IMR-90 (cell line): ENCODE results near the gene SLC17A3. TPM values are rescaled to one million over a fixed set of nuclear protein-coding genes. Genes with fewer than 3 reads are reported as not detected.

Experiments
- ATAC-seq: fragments of 200-7000 bp; cut with Tn5 transposase; 2 replicates; pipeline ENCODE4 v1.9.1; 2020; ENCODE audit warnings: low read depth, mild to moderate bottlenecking, moderate library complexity
- BruUV-seq: library from RNA; stranded (reverse); fragments of 400-500 nt; replicated peaks from 2 replicates; lab custom pipeline; 2021; lab: Mats Ljungman, UMichigan
- CTCF ChIA-PET: fragments of 300-600 bp; formaldehyde crosslinking; extraction: SDS; loops from one replicate; lab custom pipeline; 2021; ENCODE audit warnings: antibody characterized with exemption; lab: Yijun Ruan, JAX
- POLR2A ChIA-PET: fragments of 300-600 bp; sonication (Branson Sonifier 250); formaldehyde crosslinking; loops from one replicate; lab custom pipeline; 2022; ENCODE audit warnings: antibody characterized with exemption; ENCODE audit not compliant: unreplicated experiment; lab: Charles Lee
- DNase-seq: peaks from one replicate; pipeline ENCODE4 v3.0.0; 2013
- H2AFZ ChIP-seq: replicated peaks from 2 replicates; pipeline ENCODE3; 2013; ENCODE audit warnings: low read length, mild to moderate bottlenecking; ENCODE audit not compliant: poor library complexity
- H2AK5ac ChIP-seq: 2 replicates; pipeline ENCODE4 v1.6.1; 2013; ENCODE audit warnings: low read depth, low read length, inconsistent platforms
- H2AK9ac ChIP-seq: replicated peaks from 2 replicates; pipeline ENCODE3; 2013; ENCODE audit warnings: mild to moderate bottlenecking, low read depth, low read length, moderate library complexity; ENCODE audit not compliant: poor library complexity
- H2BK120ac ChIP-seq: 2 replicates; pipeline ENCODE4 v1.6.1; 2013; ENCODE audit warnings: low read depth, low read length, inconsistent platforms
- H2BK15ac ChIP-seq: 3 replicates; pipeline ENCODE4 v1.6.1; 2013; ENCODE audit warnings: low read depth, low read length, inconsistent platforms
- H2BK20ac ChIP-seq: 2 replicates; pipeline ENCODE4 v1.6.1; 2013; ENCODE audit warnings: low read depth, mild to moderate bottlenecking, inconsistent platforms, low read length, moderate library complexity
- H2BK5ac ChIP-seq: 2 replicates; pipeline ENCODE4 v1.6.1; 2013; ENCODE audit warnings: mild to moderate bottlenecking, low read depth, low read length, inconsistent platforms; ENCODE audit not compliant: poor library complexity, severe bottlenecking
- H3K14ac ChIP-seq: replicated peaks from 2 replicates; pipeline ENCODE4 v1.6.1; 2013; ENCODE audit warnings: low read depth, low read length, inconsistent platforms
- H3K18ac ChIP-seq: 2 replicates; pipeline ENCODE4 v1.6.1; 2013; ENCODE audit warnings: low read depth, low read length, control low read depth
- H3K23ac ChIP-seq: 2 replicates; pipeline ENCODE4 v1.6.1; 2013; ENCODE audit warnings: low read depth, low read length, inconsistent platforms
- H3K27ac ChIP-seq: 2 replicates; pipeline ENCODE4 v1.5.1; 2013; ENCODE audit warnings: mild to moderate bottlenecking, control low read depth, low read length; ENCODE audit not compliant: insufficient read depth
- H3K27me3 ChIP-seq: 2 replicates; pipeline ENCODE4 v1.6.1; 2013; ENCODE audit warnings: low read length; ENCODE audit not compliant: control insufficient read depth, insufficient read depth
- H3K36me3 ChIP-seq: 2 replicates; pipeline ENCODE4 v1.6.1; 2013; ENCODE audit warnings: low read length, mixed read lengths; ENCODE audit not compliant: control insufficient read depth, insufficient read depth
- H3K4ac ChIP-seq: 2 replicates; pipeline ENCODE4 v1.6.1; 2013; ENCODE audit warnings: low read depth, low read length, inconsistent platforms
- H3K4me1 ChIP-seq: 2 replicates; pipeline ENCODE4 v1.6.1; 2013; ENCODE audit warnings: low read length, mixed read lengths; ENCODE audit not compliant: control insufficient read depth, insufficient read depth
- H3K4me2 ChIP-seq: 2 replicates; pipeline ENCODE4 v1.6.1; 2013; ENCODE audit warnings: low read depth, mild to moderate bottlenecking, control low read depth, low read length, moderate library complexity
- H3K4me3 ChIP-seq: 2 replicates; pipeline ENCODE4 v1.5.1; 2013; ENCODE audit warnings: low read depth, mild to moderate bottlenecking, control low read depth, low read length, moderate library complexity; ENCODE audit not compliant: insufficient read depth
- H3K56ac ChIP-seq: 2 replicates; pipeline ENCODE4 v1.6.1; 2013; ENCODE audit warnings: low read length, inconsistent platforms; ENCODE audit not compliant: insufficient read depth; ENCODE audit errors: extremely low read depth
- H3K79me1 ChIP-seq, 2 experiments: 2 replicates each; pipeline ENCODE4 v1.6.1; 2013; ENCODE audit warnings: low read length in 2 of 2, inconsistent platforms in 1 of 2, low read depth in 1 of 2
- H3K9ac ChIP-seq: 2 replicates; pipeline ENCODE4 v1.6.1; 2013; ENCODE audit warnings: low read depth, low read length, control low read depth
- H3K9me1 ChIP-seq: 2 replicates; pipeline ENCODE4 v1.6.1; 2013; ENCODE audit warnings: low read length, inconsistent platforms; ENCODE audit not compliant: insufficient read depth
- H3K9me3 ChIP-seq: 2 replicates; pipeline ENCODE4 v1.6.1; 2013; ENCODE audit warnings: low read length; ENCODE audit not compliant: control insufficient read depth, insufficient read depth
- H4K20me1 ChIP-seq: 2 replicates; pipeline ENCODE4 v1.6.1; 2013; ENCODE audit warnings: low read length, inconsistent platforms; ENCODE audit not compliant: insufficient read depth
- H4K5ac ChIP-seq: 2 replicates; pipeline ENCODE4 v1.6.1; 2013; ENCODE audit warnings: mild to moderate bottlenecking, low read depth, low read length, control low read depth
- H4K8ac ChIP-seq, 2 experiments: 2 replicates each; pipeline ENCODE4 v1.6.1; 2013; ENCODE audit warnings: low read depth in 2 of 2, low read length in 2 of 2, control low read depth in 1 of 2, inconsistent platforms in 1 of 2
- H4K91ac ChIP-seq: 2 replicates; pipeline ENCODE4 v1.6.1; 2013; ENCODE audit warnings: low read depth, low read length, inconsistent platforms; ENCODE audit not compliant: insufficient read depth
- CHD1 ChIP-seq: IDR thresholded peaks from 2 replicates; pipeline ENCODE4 v1.6.1; 2012; ENCODE audit warnings: low read depth, low read length, improper control_type of control experiment
- RAD21 ChIP-seq: IDR thresholded peaks from 2 replicates; pipeline ENCODE4 v1.6.1; 2012; ENCODE audit warnings: low read length, improper control_type of control experiment
- dilution Hi-C: fragments of 300-500 bp; cut with HindIII; formaldehyde crosslinking; loops from one replicate; pipeline ENCODE4 v1.14.3; 2018; ENCODE audit warnings: low sequenced_read_pairs; ENCODE audit not compliant: unreplicated experiment
- in situ Hi-C: fragments of 300-500 bp; cut with MboI; formaldehyde crosslinking; loops from 3 replicates; pipeline ENCODE4 v1.14.3; 2019; ENCODE audit warnings: low sequenced_read_pairs, inconsistent platforms, mixed read lengths
- intact Hi-C: fragments of 100-400 bp; cut with micrococcal nuclease; formaldehyde crosslinking; loops from 2 replicates; pipeline ENCODE4 v1.10.0; 2022
- polyA plus RNA-seq, 3 experiments: library from polyadenylated mRNA; depleted of rRNA; stranded (reverse); fragments of >200 nt; gene quantifications; 2 replicates each; pipeline ENCODE4 v1.2.3, GENCODE V29; 2012; ENCODE audit warnings: low replicate concordance in 1 of 3
- total RNA-seq: library from RNA; depleted of rRNA; stranded (reverse); fragments of >200 nt; gene quantifications from 2 replicates; pipeline ENCODE4 v1.2.3, GENCODE V29; 2012

SLC17A3 gene
- total and polyA plus RNA-seq, 2 of the 4 experiments (the other 2 are of a cell fraction) = not detected

DNA sequence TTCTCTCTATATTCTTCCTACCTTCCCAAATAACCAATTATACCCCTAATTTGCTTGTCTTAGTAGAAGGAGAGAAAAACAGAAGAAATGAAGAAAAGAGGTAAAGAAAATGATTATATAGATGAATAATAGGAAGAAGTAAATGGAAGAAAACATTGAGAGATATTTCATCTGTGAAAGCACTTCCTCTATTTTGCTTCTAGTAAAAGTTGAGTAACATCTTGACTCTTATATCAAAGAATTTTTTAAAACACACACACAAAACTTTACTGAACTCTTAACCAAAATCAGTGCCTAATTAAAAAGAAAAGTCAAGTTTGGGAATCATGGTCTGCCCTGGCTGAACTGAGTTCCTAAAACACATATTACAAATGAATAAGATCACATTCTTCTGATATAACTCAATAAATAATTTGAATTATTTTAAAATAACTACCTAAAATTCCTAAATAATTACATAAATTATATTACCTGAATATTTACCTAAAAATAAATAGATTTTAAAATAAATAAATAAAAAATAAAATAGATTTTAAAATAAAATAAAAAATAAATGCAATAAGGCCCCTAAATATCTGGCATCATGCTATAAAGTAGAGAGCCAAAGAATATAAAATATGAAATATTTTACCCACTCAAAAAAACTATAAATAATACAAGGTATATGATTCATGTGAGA, 47.6 kb upstream of the SLC17A3 start:
- no peak overlapping the region for H3K4me2 ChIP-seq
- H3K36me3 ChIP-seq = no peaks in the 10 kb centered on the region
- H3K9me1 ChIP-seq = no peaks in the 10 kb centered on the region
- ATAC-seq (no peak), DNase-seq (no peak)
- no peak overlapping the region for H3K18ac ChIP-seq
- H3K56ac ChIP-seq = no peak overlapping the region
- H3K4me1 ChIP-seq = no peaks in the 10 kb centered on the region
- H3K27me3 ChIP-seq = no peaks in the 10 kb centered on the region; the same call in 1 of the 2 replicates
- H2AFZ ChIP-seq = no peak overlapping the region
- H3K27ac ChIP-seq = no peak overlapping the region
- dilution Hi-C loops (no loop called here), intact Hi-C loops (no loop called here), in situ Hi-C loops (no loop called here)
- no peak for TF ChIP-seq CHD1
- no peak for TF ChIP-seq RAD21
- BruUV-seq = no TSS peak
- no peak overlapping the region for H3K9ac ChIP-seq
- H3K79me1 ChIP-seq = no peaks in the 10 kb centered on the region
- no peak overlapping the region for H3K14ac ChIP-seq
- H2BK120ac ChIP-seq = no peak overlapping the region
- no peaks in the 10 kb centered on the region for H4K20me1 ChIP-seq
- CTCF ChIA-PET = no interaction called here
- H2BK5ac ChIP-seq = no peak overlapping the region
- no peak overlapping the region for H4K5ac ChIP-seq
- no peak overlapping the region for H4K8ac ChIP-seq
- H2AK5ac ChIP-seq = no peak overlapping the region
- no peaks in the 10 kb centered on the region for H3K9me3 ChIP-seq
- H3K23ac ChIP-seq = no peak overlapping the region
- no peak overlapping the region for H4K91ac ChIP-seq
- H2AK9ac ChIP-seq = no peak overlapping the region
- no peak overlapping the region for H2BK20ac ChIP-seq
- H3K4me3 ChIP-seq = no peak overlapping the region
- POLR2A ChIA-PET = no interaction called here
- no peak overlapping the region for H2BK15ac ChIP-seq
- H3K4ac ChIP-seq = no peak overlapping the region
